CD4-positive, alpha-beta T cell treated with Interleukin-15 for 1 hour (primary cell): ENCODE measurements around the gene CFAP100.
A peak's percentile ranks its signal among the peaks of the same experiment; 100 is the strongest.

Source experiments
- DNase-seq: peaks from one replicate; pipeline ENCODE4 v3.0.0-alpha.2; 2020

CFAP100 gene

GRCh38 chr3:126394179-126394976 lies at the start of gene CFAP100:
Gene CFAP100, plus strand, starts transcription at chr3:126394909. Its CDS starts 1,092 bp downstream, at chr3:126396001.
- no peak for DNase-seq

- DNase-seq: no peak
These were observed 49.5 kb upstream of the CFAP100 start for GRCh38 chr3:126345231-126345630.

GRCh38 chr3:126345641-126346460 lies 48.9 kb upstream of the CFAP100 start:
- DNase-seq: peak; percentile 7

- DNase-seq: peak; percentile 7
These were observed 48.2 kb upstream of the CFAP100 start for GRCh38 chr3:126346466-126346865.

- DNase-seq: peak; percentile 13
These were observed 47.1 kb upstream of the CFAP100 start for GRCh38 chr3:126347543-126348161.

GRCh38 chr3:126348308-126348920 lies 46.3 kb upstream of the CFAP100 start:
- DNase-seq: peak; percentile 6

GRCh38 chr3:126349071-126349470 lies 45.6 kb upstream of the CFAP100 start:
- peak; percentile 6 for DNase-seq

- DNase-seq: peak; percentile 14
These were observed 44.9 kb upstream of the CFAP100 start for GRCh38 chr3:126349611-126350501.

- DNase-seq: peak; percentile 16
These were observed 44.1 kb upstream of the CFAP100 start for GRCh38 chr3:126350502-126351085.

- peak; percentile 8 for DNase-seq
These were observed 43.5 kb upstream of the CFAP100 start for GRCh38 chr3:126351086-126351770.

GRCh38 chr3:126351771-126352475 lies 42.8 kb upstream of the CFAP100 start:
- peak; percentile 8 for DNase-seq

- peak; percentile 14 for DNase-seq
These were observed 41.9 kb upstream of the CFAP100 start for GRCh38 chr3:126352476-126353454.

GRCh38 chr3:126353694-126354321 lies 40.9 kb upstream of the CFAP100 start:
- no peak for DNase-seq

GRCh38 chr3:126354776-126355175 lies 39.9 kb upstream of the CFAP100 start:
- no peak for DNase-seq

GRCh38 chr3:126355251-126355650 lies 39.5 kb upstream of the CFAP100 start:
- DNase-seq: no peak

- no peak for DNase-seq
These were observed 38.8 kb upstream of the CFAP100 start for GRCh38 chr3:126355777-126356372.

- no peak for DNase-seq
These were observed 38.1 kb upstream of the CFAP100 start for GRCh38 chr3:126356373-126357264.
